ENCODE measurements around the gene PLXNC1.

Gene PLXNC1

DNA sequence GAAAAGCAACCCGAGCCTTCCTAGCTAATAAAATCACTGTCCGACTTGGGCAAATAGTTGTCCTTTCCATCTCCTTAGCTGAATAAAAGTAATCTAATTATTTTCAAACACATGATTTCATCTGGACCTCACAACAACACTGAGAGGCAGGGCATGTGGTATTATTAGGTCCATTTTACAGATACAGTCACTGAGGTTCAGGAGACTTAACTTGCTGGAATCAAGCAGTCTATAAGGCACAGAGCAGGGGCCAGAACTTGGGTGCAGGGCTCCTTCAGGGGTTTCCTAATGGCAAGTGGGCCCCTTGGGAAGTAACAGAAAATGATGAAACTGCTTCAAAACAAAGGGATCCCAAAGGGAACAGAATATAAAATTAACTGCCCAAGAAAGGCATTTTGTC is 15.5 kb downstream of the PLXNC1 start:
- DNase-seq = no peak

DNA sequence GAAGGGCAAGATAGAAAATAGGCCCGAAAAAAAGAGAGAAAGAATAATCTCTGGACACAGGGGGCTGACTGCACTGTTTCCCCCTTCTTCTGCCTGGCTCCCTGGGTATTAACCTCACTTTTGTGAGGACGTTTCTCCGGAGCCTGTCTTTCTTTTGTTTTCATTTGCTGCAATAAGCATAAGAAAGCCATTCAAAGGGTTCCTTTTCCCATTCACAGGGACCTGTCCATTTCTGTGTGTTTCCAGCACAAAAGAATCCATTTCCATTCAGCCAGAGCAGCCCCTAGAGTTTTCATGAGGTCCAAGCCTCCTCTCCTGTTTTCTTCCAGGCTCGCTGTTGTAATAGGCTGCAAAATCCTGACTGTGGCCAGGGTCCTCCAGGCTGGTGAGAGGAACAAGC is 16.8 kb downstream of the PLXNC1 start:
- no peak for DNase-seq

DNA sequence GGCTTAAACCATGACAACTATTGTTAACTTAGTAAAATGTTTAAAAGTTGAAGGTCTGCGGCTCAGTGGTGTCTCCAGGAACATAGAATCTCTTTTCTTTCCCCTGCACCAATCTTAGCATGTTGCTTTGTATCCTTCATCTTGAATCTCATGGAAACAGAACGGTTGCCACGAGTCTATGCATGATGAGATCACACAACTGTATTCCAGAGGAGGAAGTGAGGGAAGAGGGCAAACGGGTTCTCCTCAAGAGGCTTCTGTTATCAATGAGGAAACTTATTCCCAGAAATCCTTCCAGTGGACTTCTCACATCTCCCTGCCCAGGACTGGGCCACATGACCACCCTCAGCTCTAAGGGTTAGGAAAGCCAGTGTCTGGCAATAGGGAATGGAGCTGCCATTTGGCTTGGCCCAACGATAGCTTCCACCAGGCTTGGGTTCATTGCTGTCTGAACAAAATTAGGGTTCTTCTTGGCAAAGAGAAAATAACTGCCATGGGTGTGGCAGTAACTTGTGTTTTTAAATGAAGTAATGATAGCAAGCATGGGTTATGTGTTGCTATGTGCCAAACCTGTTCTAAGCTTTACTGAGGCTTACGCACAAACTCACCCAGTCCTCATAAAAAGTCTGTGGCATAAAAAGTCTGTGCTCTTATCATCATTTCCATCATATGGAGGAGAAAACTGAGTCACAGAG is 17.4 kb downstream of the PLXNC1 start:
- DNase-seq = no peak

DNA sequence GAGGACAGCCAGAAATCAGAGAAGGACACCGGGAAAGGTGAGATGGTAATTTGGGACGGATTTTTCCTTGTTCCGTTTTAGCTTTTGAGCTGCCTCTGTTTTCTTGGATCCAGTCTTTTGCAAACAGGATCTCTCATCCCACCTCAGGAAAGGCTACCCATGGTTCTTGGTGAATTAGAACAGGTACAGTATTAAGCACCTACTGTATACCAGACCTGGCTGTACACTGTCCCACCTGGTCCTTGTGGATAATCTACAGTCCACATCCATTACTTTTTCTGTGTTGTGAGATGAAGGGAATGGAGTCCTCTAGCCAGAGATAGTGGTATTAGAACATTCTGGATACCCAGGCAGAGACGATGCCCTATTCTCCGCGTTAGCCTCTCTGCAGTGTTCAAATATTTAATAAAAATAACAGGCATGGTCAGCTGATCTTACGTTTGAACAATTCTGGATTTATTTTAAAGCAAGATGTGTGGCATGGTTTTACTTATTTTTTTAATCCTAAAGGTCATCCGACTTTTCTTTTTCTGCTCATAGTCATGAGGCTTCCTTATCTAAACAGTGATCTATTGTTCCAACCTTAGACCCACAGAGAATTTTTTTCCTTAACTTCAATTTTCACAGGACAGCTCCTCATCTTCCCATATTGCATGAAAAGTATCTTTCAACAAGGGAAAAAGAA is 18.8 kb downstream of the PLXNC1 start:
- DNase-seq = no peak

DNA sequence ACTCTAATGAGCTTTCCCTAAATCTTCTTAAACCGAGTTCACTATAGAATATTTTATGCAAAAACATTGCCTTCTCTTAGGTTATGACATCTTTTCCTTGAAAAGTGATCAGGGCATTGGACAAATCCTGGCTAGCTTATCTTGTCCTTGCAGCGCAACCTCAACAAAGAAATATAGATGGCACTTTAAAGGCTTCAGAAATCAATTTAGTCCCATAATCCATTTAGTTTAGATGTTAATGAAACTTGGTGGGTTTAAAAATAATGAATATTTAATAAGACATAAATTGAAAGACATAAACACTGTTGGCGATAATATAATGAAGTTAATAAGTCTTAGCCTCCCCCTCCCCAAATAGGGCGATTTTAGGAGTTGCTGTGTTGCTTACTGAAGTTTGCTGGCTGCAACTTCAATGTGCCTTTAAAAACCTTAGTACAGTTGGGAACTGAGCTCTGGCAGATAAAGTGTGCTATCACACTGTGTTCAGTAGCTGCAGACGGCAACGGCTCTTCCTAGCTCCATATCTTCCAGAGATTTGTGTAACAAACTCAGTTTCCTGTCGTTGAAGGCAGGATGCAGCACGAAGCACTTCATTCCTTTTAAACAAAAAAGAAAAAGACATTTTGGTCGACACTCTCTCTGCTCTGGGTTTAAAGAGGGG is 19.5 kb downstream of the PLXNC1 start:
- no peak for DNase-seq

DNA sequence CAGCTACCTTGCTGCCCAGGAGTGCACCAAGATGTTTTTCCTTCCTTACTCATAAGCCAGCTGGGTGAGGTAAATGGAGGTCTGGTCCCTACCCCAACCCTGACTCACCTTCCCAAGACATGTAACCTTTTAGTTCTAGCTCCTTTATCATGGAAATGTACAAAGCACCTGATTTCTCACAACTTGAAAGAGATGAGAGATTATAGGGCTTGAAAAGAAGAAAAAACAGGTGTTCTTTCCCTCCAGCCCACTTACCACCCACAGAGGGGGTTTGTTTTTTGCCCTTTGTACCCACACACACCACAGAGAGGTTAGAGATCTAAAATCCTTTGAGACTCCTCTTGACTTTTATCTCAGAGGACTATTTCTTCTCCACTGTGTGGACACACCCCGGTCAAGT is 21.1 kb downstream of the PLXNC1 start:
- DNase-seq = no peak

DNA sequence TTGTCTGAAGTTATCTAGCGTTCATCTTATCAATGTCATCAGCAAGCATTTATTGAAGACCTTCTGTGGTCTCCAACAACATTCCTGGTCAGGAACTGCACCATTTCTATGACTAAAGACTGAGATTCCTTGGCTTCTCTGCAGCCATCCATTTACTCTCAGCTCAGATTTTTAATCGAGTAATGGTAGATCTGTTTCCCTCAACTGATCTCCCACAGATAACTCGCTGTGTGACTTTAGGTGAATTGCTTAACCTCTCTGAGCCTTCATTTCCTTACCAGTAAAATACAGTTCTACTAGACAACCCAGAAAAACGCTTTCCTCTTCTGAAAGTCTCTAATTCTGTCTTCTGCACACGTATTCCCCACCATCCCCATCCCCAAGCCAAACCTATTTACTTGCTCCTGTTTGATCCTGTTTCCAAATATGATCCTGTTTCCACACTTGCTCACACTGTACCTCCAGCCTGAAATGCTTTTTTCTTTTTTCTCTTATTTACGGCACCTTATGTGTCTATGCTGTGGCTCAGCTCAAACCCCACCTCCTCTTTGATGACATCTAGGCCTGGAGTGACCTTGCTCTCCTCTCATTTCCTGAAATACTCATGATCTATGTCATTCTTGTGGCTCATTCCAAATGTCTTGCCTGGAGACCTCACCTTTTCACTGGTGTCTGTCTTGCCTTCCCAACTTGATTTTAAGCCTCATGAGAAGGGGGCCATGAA is 21.8 kb downstream of the PLXNC1 start:
- DNase-seq = no peak

DNA sequence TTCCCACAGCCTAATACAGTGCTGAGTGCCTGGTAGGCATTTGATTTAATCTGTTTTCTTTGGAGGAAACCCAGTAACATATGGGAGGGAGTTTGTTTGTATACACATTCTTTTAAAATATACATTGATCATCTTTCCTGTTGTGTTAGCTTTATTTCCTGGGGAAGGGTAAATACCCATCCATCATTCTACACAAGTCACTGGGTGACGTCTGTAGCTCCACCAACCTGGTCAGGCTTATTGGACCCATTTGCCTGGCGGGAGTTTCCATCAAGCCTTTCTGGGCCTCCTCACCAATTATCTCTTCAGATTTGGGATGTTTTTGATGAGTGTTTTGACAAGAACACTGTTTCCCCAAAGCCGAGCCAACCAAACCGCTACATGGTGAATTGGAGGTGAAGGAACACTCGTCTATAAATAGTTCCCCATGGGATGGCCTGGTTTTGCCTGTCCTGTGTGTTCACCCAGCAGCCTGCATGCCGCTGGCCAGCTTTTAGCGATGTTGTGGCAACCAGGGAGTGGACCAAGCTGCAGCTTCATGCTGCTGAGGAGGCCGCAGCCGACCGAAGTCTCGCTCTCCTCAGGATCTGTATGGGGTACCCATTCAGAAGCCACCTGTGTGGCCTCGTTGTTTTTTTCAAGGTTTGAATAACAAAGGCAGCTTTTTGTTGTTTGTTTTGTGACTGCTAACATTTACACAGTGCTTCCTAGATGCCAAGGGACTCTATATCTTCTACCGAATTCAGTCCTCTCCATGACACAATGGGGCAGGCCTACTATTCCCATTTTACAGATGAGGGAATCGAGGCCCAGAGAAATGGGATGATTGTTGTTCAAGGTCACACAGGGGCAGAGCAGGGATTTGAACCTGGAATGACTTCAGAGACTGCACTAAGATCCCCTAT is 22.6 kb downstream of the PLXNC1 start:
- no peak for DNase-seq

DNA sequence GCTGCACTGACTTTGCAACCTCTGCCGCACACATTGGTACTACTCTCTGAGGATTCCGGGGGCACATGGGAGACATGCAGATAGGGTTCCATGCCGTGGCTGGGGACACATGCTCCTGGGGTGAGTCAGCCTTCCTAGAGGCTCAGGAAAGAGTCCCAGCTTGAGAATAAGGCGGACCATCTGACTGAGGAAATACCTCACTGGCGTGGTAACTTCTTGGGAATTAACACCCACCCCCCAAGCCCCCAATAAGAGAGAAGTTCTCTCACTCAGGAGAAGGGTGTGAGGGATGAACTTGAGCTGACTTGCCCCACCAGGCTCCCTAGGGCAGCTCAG is 23.2 kb downstream of the PLXNC1 start:
- DNase-seq = no peak

DNA sequence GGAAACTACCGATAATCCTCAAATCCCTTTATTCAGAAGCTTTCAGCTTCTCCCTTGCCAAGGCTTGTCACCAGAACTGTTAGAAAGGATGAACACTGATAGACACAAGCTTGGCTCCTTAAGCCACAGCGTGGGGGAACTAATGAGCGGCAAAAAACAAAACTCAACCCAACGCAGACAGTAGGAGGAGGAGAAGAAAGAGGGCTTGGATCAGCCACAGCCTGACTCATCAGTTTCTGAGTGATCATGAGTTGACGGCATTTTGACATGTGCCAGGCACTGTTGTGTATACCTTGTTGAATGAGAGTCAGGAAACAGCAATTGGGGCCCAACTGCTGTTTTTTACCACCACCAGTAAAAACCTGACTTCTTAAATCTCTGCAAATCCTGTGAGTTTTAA is 23.7 kb downstream of the PLXNC1 start:
- no peak for DNase-seq

DNA sequence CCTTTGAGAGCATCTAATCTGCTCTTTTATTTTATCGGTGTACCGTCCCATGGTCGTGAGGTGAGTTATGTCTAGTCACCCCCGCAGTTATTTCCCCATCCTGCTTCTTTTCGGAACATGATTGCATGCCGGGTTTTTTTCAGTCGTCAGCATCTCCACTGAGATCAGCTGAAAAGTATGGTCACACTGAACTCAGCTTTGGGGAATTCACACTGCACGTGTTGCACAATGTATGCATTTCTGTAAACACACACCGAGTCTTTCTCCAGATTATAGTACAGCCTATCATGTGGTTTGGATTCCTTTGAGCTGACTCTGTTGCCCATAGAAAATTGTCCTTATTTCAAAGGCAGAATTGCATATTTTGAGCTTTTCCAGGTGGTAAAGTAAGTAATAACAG is 24.6 kb downstream of the PLXNC1 start:
- DNase-seq = no peak

DNA sequence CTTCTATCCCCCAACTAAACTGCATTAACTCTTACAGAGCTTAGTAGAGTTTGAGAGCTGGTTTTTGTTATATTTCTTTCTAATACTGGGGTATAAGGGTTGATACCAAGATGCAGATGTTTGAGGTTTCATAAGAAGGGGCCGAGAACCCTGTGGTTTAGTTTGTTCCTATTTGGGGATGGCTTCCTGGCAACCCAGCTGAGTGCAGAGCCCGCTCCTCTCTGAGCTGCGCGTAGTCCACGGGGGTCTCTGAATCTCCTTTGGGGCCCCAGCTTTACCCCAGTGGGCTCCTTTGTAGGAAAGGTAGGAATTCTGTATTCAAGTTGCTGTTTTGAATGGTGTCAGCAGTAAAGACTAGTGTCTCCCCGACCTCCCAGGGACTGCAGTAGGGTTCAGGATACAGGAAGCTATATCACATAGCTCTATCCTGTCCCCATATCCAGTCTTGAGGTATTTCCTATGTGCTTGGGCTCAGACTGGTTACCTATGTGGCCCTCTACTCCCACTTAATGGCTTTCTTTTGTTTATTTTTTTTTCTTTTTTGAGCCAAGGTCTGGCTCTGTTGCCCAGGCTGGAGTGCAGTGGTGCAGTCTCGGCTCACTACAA is 25.4 kb downstream of the PLXNC1 start:
- DNase-seq = no peak

DNA sequence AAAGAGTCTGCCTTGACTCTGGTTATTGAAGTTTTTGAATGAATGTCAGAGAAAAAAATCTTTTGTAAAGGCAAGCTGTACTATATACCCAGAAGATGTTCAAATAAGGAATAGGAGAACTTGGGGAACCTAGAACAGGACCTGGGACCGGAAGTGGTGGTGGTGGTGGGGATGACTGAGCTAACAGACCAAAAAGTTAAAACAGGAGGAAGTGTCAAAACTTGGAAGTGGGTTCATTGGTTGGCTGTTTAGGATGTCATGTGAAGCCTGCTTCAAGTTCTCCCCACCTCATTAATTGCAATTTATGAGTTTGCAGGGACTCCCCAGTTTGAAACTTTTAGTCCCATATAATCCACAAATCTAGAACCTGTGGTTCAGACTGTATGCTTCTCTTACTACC is 26.2 kb downstream of the PLXNC1 start:
- DNase-seq = peak; percentile 76

DNA sequence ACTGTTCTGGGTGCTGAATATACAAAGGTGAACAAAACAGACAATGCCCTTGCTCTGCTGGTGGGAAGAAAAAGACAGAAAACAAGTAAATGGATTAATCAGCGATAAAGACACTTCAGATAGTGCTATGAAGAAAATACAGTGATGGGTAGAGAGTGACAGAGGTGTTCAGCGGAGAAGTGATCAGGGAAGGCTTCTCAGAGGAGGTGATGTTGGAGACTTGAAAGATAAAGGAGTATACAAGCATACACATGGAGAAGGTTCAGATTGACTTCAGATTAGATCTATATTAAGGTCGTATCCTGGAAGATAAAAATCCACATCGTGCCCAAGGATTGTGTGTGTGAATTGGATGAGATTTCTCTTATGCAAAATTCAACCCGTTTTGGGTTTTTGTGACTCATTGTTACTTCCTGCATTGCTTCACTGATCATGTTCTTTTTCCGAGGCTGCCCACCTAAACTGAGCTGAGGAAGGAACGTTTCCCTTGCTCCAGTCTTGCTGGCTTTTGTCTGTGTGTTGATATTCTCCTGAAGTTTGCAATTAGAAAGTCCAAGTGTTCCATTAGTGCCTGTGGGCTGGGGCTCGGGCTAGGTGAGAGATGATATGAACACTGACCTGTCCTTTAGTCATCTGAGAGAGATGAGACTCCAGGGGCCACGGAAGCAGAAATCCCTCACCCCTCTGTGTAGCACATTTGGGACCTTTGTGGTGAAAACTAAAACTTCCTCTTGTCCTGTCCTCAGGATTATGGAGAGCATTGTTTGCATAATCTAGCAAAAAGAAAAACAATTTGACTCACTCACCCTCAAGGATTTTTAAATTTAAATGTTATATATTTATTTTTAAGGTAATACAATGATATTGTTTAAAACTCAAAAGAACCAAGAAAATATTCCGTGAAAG is 27.6 kb downstream of the PLXNC1 start:
- DNase-seq = no peak

DNA sequence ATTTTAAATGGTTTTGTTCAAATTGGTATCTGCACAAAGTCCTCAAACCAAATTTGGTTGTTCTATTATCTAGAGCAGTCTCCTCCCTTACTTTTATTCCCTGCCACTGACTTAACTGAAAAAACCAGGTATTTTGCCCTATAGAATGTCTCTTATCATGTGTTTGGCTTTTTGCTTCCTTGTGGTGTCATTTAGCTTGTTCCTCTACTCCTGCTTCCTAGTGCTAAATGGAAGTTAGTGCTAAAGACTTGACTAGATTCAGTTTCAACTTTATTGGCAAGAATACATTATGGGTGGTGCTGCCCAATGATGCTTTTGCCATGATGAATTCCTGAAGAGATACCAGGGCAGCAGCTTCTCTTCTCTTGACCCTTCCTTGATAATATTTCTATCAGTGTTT is 29.7 kb downstream of the PLXNC1 start:
- DNase-seq = no peak

DNA sequence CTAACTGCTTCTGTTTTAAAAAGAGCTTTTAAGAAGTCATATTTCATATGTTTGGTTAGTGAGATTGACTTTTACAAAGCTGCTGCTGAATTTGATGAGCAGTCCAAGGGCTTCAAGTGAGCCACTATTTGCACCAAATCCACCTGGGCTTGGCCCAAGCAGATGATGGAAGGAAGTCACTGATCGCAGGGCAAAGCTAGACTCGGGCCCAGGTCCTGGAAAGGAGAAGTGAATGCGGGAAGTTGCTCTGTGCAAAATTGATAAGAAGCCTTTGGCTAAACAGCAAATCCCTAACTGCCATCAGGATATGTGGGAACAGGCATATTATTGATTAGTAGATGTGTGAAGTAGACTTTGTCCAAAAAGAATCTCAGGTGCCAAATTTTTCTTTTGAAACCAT is 30.5 kb downstream of the PLXNC1 start:
- peak; percentile 21 for DNase-seq

DNA sequence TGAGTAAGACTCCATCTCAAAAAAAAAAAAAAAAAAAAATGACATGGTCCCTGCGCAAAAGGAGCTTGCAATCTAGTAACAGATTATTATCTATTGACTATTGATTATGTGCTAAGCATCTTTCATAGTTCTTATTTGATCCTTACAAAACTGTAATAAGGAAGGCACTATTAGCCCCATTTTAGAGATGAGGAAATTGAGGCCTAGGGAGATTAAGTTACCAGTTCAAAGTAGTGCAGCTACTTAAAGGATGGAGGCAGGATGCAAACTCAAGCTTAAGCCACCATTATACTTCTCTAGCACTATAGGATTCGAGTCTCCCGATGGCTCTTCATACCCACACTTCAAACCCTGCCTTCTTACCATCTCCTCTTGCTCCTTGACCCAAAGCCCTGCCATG is 31.3 kb downstream of the PLXNC1 start:
- no peak for DNase-seq

DNA sequence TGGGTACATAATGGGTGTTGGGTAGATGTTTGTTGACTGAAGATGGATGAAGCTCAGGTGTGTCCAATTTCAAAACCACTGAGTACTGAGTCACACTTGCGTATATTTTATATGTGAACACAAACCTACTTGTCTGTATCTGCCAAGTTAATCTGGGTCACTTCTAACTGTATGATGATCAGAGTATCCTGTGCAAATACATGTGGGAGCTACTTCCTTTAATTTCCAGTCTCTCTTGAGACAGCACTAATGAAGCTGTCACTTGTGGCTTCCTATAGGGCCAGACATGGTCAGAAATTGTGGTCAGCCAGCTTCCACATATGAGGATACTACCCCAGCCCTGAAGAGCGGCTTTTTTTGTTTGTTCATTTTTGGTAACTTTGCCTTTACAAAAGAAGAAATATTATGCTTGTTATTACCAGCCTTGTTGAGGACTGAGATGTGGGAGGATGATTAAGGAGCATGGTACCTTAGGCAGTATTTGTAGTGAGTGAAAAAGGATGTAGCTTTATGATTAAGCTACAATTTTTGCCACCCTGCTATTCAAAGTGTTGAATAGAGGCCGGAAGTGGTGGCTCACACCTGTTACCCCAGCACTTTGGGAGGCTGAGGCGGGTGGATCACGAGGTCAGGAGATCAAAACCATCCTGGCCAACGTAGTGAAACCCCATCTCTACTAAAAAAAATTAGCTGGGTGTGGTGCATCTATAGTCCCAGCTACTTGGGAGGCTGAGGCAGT is 32.4 kb downstream of the PLXNC1 start:
- DNase-seq = peak; percentile 80

DNA sequence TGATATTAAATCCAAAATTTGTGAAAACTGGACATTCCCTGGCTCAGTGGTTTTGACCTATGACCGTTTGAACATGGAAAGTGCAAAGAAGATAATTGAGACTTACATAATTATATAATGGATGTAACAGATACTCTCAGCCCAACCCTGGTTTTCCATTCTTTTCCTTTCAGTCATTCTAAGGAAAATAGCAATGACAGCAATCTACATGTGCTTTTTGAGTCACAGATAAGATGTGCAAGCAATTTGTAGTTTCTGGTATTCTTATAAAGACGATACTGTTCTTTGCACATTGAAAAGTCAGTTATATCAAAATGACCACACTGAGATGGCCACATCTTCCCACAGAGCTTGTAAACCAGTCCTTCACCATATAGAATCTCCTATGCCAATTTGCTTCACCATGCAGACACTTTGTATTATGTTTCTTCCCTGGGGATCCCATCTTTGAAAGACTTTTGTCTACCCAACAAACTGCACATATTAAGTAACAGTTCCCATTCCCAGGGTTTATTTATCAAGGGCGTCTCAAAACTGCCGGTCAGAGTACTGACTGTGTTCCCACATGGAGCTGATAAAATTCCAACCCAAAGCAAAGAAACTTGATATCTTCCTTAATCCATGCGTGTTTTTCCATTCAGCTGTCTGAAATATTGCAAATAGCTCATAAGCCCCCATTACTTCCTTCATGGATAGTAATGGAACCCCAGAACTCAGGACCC is 34.8 kb downstream of the PLXNC1 start:
- DNase-seq = no peak
